ENCODE data around the gene SLC39A9. TPM values are rescaled to one million over a fixed set of nuclear protein-coding genes. Genes with fewer than 3 reads are reported as not detected.
"Not testable (repeated sequence)": the region's sequence is repeated elsewhere in the genome, so short reads cannot be mapped to it uniquely, and the experiment has no call there.

Gene SLC39A9
- total RNA-seq, 4 donors from 2014 or later: 26.8 to 131 (median 38.7) TPM

DNA sequence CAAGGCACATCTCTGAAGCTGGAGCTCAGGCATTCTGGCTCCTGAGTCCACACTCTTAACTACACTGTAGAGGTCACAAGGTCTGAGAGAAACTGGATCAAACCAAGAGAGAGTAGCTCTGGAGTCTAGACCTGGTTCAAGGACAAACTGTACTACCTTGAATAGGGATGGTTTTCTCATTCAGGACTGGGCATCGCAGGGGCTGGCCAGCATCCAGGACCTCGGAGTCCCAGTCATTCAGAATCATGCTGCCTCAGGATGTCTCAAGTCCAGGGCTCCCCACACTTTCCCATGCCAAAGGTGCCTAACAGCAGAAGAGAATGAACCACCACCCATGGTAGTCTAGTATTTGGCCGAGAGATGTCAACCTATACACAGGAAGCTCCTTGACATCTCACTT lies 72.9 kb downstream of the SLC39A9 start:
- no peaks in the 10 kb centered on the region for H3K9me3 ChIP-seq
- intact Hi-C loops (cut with DNase I; ENCODE audit: low total_unique reads): no loop called here
- DNase-seq: no peak

DNA sequence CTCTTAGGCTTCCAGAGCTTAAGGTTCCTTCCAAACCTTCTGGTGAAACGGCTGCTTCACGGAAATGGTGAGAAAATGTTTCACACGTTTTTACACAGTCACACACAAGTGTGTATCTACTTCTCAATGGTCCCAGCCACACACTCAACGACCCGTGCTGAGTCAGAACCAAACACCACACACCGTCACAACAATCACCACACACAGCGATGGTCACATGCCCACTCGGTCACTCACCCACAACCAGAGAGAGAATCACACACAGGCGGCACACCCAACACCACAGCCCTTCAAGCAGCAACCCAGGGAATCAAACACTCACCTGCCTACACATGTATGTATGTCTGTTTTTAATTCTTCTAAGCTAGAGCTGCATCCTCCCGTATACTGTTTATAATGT lies 73.4 kb downstream of the SLC39A9 start:
- no peak for TF ChIP-seq POLR2A (IDR thresholded peaks at IDR 0.05)
- TF ChIP-seq, protein P1, sequence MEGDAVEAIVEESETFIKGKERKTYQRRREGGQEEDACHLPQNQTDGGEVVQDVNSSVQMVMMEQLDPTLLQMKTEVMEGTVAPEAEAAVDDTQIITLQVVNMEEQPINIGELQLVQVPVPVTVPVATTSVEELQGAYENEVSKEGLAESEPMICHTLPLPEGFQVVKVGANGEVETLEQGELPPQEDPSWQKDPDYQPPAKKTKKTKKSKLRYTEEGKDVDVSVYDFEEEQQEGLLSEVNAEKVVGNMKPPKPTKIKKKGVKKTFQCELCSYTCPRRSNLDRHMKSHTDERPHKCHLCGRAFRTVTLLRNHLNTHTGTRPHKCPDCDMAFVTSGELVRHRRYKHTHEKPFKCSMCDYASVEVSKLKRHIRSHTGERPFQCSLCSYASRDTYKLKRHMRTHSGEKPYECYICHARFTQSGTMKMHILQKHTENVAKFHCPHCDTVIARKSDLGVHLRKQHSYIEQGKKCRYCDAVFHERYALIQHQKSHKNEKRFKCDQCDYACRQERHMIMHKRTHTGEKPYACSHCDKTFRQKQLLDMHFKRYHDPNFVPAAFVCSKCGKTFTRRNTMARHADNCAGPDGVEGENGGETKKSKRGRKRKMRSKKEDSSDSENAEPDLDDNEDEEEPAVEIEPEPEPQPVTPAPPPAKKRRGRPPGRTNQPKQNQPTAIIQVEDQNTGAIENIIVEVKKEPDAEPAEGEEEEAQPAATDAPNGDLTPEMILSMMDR (IDR thresholded peaks at IDR 0.05): no peak
- intact Hi-C loops (cut with DNase I; ENCODE audit: low total_unique reads): no loop called here
- DNase-seq: no peak

More for the DNA sequence above, 72.9 kb downstream of the SLC39A9 start:
- no peak overlapping the region for H3K4me3 ChIP-seq
- TF ChIP-seq, protein P1 (IDR thresholded peaks at IDR 0.05): no peak
- TF ChIP-seq POLR2A (IDR thresholded peaks at IDR 0.05): no peak
- H3K27me3 ChIP-seq: no peaks in the 10 kb centered on the region
- no peaks in the 10 kb centered on the region for H3K4me1 ChIP-seq
- H3K27ac ChIP-seq: no peak overlapping the region
- no peaks in the 10 kb centered on the region for H3K36me3 ChIP-seq

DNA sequence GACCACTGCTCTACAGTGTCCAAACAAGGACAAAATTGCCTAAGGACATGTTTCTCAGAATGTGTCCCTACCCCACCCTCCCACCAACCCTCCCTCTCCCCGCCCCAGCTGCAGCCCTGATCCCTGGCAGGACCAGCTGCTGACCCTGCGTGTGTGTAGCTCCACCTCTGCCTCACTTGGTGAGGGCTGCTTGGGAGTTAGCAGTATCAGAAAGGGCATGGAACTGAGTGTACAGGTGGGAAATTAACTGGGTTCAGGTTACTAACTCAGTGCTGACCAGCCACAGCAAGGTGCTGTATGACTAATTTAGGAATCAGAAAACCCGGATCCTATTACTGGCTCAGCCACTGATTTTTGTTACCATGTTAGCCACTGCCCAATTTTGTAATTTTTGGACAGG lies 74.8 kb downstream of the SLC39A9 start:
- Histone ChIP-seq H3K27me3 (no peaks in the 10 kb centered on the region), H3K36me3 (no peaks in the 10 kb centered on the region), H3K27ac (no peak overlapping the region), H3K4me3 (no peak overlapping the region), H3K9me3 (no peaks in the 10 kb centered on the region), H3K4me1 (no peaks in the 10 kb centered on the region)
- no peak for DNase-seq
- intact Hi-C loops (cut with DNase I; ENCODE audit: low total_unique reads): no loop called here
- no peak for TF ChIP-seq POLR2A (IDR thresholded peaks at IDR 0.05)

More for the DNA sequence above, 73.4 kb downstream of the SLC39A9 start:
- no peaks in the 10 kb centered on the region for H3K9me3 ChIP-seq
- no peak overlapping the region for H3K27ac ChIP-seq
- no peaks in the 10 kb centered on the region for H3K36me3 ChIP-seq
- H3K4me3 ChIP-seq: no peak overlapping the region
- no peaks in the 10 kb centered on the region for H3K27me3 ChIP-seq
- no peaks in the 10 kb centered on the region for H3K4me1 ChIP-seq

DNA sequence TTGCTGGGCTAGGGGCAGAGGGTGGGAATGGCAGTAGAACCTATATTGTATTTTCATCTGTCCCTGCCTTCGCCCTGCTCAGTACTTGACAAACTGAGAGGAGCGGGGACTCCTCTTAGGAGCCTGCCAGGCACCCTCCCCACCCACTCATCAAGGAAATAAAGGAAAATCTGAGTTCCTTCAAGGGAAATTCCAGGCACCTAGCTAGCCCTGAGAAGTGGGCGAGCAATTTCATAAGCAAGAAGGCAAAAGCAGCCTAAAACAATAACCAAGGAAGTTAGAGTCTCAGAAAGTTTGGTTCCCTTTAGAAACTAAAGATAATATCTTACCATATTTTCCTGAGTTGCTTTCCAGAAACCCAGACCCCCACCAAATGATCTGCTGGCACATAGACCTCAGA lies 75.5 kb downstream of the SLC39A9 start:
- Histone ChIP-seq H3K4me3 (no peak overlapping the region), H3K4me1 (no peaks in the 10 kb centered on the region), H3K27me3 (no peaks in the 10 kb centered on the region), H3K9me3 (no peaks in the 10 kb centered on the region), H3K36me3 (no peaks in the 10 kb centered on the region), H3K27ac (no peak overlapping the region)
- intact Hi-C loops (cut with DNase I; ENCODE audit: low total_unique reads): no loop called here
- no peak for DNase-seq
- TF ChIP-seq POLR2A (IDR thresholded peaks at IDR 0.05): no peak
- TF ChIP-seq, protein P1 (IDR thresholded peaks at IDR 0.05): no peak

DNA sequence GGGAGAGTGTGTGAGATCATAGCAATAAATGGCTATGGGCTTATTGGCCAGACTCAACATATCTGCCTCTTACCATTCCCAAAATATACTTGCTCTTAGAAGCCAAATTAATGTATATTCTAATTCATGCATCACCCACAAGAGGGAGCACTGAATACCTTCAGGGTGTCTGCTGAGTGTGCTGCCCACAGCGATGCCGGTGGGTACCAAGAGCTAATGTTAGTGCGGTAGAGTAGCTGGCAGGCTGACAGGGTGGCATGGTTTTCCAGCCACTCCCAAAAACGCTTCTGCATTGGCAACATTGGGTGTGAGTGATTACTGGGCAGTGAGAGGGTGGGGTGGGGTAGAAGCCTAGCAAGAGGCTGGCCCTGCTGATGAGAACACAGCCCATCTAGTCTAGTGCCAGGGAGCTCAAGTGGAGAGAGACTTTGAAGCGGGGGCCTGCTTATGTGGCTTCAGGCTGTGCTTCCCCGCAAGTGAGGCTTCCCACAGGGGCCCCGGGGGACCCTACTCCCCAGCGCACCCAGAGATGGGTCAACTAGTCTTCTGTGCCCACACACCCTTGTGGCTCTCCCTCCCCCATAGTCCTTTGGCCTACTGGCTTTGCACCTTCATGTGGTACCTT lies 76.8 kb downstream of the SLC39A9 start:
- no peaks in the 10 kb centered on the region for H3K4me1 ChIP-seq
- no peak for DNase-seq
- H3K27ac ChIP-seq: no peak overlapping the region
- H3K27me3 ChIP-seq: no peaks in the 10 kb centered on the region
- H3K9me3 ChIP-seq: no peaks in the 10 kb centered on the region
- no peak overlapping the region for H3K4me3 ChIP-seq
- TF ChIP-seq, protein P1 (IDR thresholded peaks at IDR 0.05): no peak
- no peak for TF ChIP-seq POLR2A (IDR thresholded peaks at IDR 0.05)
- H3K36me3 ChIP-seq: no peaks in the 10 kb centered on the region
- intact Hi-C loops (cut with DNase I; ENCODE audit: low total_unique reads): no loop called here

DNA sequence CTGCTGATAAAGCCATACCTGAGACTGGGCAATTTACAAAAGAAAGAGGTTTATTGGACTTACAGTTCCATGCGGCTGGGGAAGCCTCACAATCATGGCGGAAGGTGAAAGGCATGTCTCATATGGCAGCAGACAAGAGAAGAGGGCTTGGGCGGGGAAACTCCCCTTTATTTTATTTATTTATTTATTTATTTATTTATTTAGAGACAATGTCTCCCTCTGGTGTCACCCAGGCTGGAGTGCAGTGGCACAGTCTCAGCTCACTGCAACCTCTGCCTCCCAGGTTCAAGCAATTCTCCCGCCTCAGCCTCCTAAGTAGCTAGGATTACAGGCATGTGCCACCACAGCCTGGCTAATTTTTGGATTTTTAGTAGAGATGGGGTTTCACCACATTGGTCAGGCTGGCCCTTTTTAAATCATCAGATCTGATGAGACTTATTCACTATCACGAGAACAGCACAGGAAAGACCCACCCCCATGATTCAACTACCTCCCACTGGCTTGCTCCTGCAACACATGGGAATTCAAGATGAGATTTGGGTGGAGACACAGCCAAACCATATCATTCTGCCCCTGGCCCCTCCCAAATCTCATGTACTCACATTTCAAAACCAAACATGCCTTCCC lies 78.4 kb downstream of the SLC39A9 start:
- intact Hi-C loops (cut with DNase I; ENCODE audit: low total_unique reads); DNase-seq; H3K4me3 ChIP-seq; H3K27me3 ChIP-seq; H3K36me3 ChIP-seq; H3K9me3 ChIP-seq; H3K27ac ChIP-seq; H3K4me1 ChIP-seq: not testable (repeated sequence)

DNA sequence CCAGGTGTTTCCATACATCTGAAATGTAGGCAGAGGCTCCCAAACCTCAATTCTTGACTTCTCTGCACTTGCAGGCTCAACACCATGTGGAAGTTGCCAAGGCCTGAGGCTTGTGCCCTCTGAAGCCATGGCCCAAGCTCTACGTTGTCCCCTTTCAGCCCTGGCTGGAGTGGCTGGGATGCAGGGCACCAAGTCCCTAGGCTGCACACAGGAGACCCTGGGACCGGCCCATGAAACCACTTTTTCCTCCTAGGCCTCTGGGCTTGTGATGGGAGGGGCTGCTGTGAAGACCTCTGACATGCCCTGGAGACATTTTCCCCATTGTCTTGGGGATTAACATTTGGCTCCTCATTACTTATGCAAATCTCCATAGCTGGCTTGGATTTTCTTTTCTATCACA lies 79.6 kb downstream of the SLC39A9 start:
- H3K27ac ChIP-seq; H3K36me3 ChIP-seq; H3K4me3 ChIP-seq; H3K27me3 ChIP-seq; H3K4me1 ChIP-seq; intact Hi-C loops (cut with DNase I; ENCODE audit: low total_unique reads); DNase-seq; H3K9me3 ChIP-seq: not testable (repeated sequence)

All from uterus (tissue), 4 donors.